ENCODE data around the gene SMIM5. TPM values are rescaled to one million over a fixed set of nuclear protein-coding genes. Genes with fewer than 3 reads are reported as not detected.

SMIM5 gene
- total and polyA plus RNA-seq, 8 donors = 1.0 to 3.4 (median 1.8) TPM

GRCh38 chr17:75615301-75615700 is 17.9 kb upstream of the SMIM5 start:
- no peak for DNase-seq
- intact Hi-C loops (cut with DNase I) = no loop called here
- Histone ChIP-seq H3K4me3 (no peak overlapping the region), H3K9me3 (no peaks in the 10 kb centered on the region), H3K36me3 (peaks cover 0 to 100% of the 10 kb centered on the region in 2 donors), H3K27ac (no peak overlapping the region), H3K27me3 (no peaks in the 10 kb centered on the region), H3K4me1 (no peaks in the 10 kb centered on the region)
- no peak for TF ChIP-seq CTCF (IDR thresholded peaks at IDR 0.05)
- no peak for ATAC-seq

GRCh38 chr17:75616521-75617122 is 16.6 kb upstream of the SMIM5 start:
- intact Hi-C loops (cut with DNase I) = no loop called here
- H3K36me3 ChIP-seq = peaks cover 0 to 100% of the 10 kb centered on the region in 2 donors
- H3K4me1 ChIP-seq = no peaks in the 10 kb centered on the region
- DNase-seq (no peak), ATAC-seq (no peak)
- no peak overlapping the region for H3K4me3 ChIP-seq
- H3K9me3 ChIP-seq = no peaks in the 10 kb centered on the region
- no peaks in the 10 kb centered on the region for H3K27me3 ChIP-seq
- TF ChIP-seq CTCF (IDR thresholded peaks at IDR 0.05) = no peak
- no peak overlapping the region for H3K27ac ChIP-seq

- peaks cover 0 to 100% of the 10 kb centered on the region in 2 donors for H3K36me3 ChIP-seq
- H3K27ac ChIP-seq = no peak overlapping the region
- H3K4me3 ChIP-seq = no peak overlapping the region
- ATAC-seq (no peak), DNase-seq (no peak)
- intact Hi-C loops (cut with DNase I) = no loop called here
- H3K4me1 ChIP-seq = no peaks in the 10 kb centered on the region
- TF ChIP-seq CTCF (IDR thresholded peaks at IDR 0.05) = no peak
- no peaks in the 10 kb centered on the region for H3K9me3 ChIP-seq
- no peaks in the 10 kb centered on the region for H3K27me3 ChIP-seq
Measured at GRCh38 chr17:75617218-75617617, 16.0 kb upstream of the SMIM5 start.

- DNase-seq (no peak), ATAC-seq (no peak)
- H3K4me3 ChIP-seq = no peak overlapping the region
- H3K9me3 ChIP-seq = no peaks in the 10 kb centered on the region
- H3K36me3 ChIP-seq = peaks cover 0 to 100% of the 10 kb centered on the region in 2 donors
- no peaks in the 10 kb centered on the region for H3K27me3 ChIP-seq
- intact Hi-C loops (cut with DNase I) = no loop called here
- no peak for TF ChIP-seq CTCF (IDR thresholded peaks at IDR 0.05)
- H3K27ac ChIP-seq = no peak overlapping the region
- no peaks in the 10 kb centered on the region for H3K4me1 ChIP-seq
Measured at GRCh38 chr17:75617675-75618074, 15.6 kb upstream of the SMIM5 start.

- H3K9me3 ChIP-seq = no peaks in the 10 kb centered on the region
- no peak for TF ChIP-seq CTCF (IDR thresholded peaks at IDR 0.05)
- DNase-seq = no peak
- ATAC-seq = peak; percentile 6
- intact Hi-C loops (cut with DNase I) = no loop called here
- H3K4me1 ChIP-seq = no peaks in the 10 kb centered on the region
- no peak overlapping the region for H3K4me3 ChIP-seq
- H3K36me3 ChIP-seq = peaks cover 0 to 97% of the 10 kb centered on the region in 2 donors
- H3K27me3 ChIP-seq = no peaks in the 10 kb centered on the region
- no peak overlapping the region for H3K27ac ChIP-seq
Measured at GRCh38 chr17:75619506-75620431, 13.5 kb upstream of the SMIM5 start.
